GM06990 (cell line): ENCODE results near the gene TNRC6C.
A peak's percentile ranks its signal among the peaks of the same experiment; 100 is the strongest.

Experiments
- DNase-seq: peaks from one replicate; pipeline ENCODE4 v3.0.0-alpha.2; 2011; ENCODE audit not compliant: insufficient read length; ENCODE audit errors: extremely low read depth
- H3K27me3 ChIP-seq: replicated peaks from 2 replicates; pipeline ENCODE4 v1.6.0; 2011; ENCODE audit warnings: low read length; ENCODE audit not compliant: control insufficient read depth, insufficient read depth
- H3K36me3 ChIP-seq: 2 replicates; pipeline ENCODE4 v1.5.1; 2011; ENCODE audit warnings: low read length; ENCODE audit not compliant: control insufficient read depth, insufficient read depth
- H3K4me3 ChIP-seq: replicated peaks from 2 replicates; pipeline ENCODE4 v1.5.1; 2011; ENCODE audit warnings: low read depth, mild to moderate bottlenecking, control low read depth, low read length
- TF ChIP-seq, protein P1 (sequence below): IDR thresholded peaks from 2 replicates; pipeline ENCODE4 v1.5.1; 2011; ENCODE audit warnings: low read length, control low read depth, mild to moderate bottlenecking, inconsistent platforms; ENCODE audit not compliant: insufficient read depth, poor library complexity, severe bottlenecking

TNRC6C gene

DNA sequence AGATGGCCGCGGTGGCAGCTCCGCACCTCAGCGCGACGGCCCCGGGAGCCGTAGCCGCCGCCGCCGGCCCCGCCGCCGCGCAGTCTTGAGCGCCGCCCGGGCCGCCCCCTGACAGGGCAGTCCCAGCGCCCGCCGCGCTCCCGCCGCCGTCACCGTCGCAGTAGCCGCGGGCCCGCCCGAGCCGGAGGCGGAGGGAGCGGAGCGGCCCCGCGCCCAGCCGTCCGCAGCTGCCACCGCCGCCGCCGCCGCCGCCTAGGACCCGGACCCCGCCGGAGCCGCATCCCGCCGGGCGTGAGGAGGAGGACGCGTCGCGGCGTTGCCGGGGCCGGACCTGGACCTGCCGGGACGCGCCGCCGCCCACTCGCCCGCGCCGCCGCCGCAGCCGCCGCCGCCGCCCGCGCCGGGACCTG is 218 bp downstream of the TNRC6C start:
- Histone ChIP-seq H3K27me3 (no peaks in the 10 kb centered on the region; the same call in 1 of the 2 replicates), H3K36me3 (no peaks in the 10 kb centered on the region), H3K4me3 (peak overlapping the region; percentile 64)
- TF ChIP-seq, protein P1, sequence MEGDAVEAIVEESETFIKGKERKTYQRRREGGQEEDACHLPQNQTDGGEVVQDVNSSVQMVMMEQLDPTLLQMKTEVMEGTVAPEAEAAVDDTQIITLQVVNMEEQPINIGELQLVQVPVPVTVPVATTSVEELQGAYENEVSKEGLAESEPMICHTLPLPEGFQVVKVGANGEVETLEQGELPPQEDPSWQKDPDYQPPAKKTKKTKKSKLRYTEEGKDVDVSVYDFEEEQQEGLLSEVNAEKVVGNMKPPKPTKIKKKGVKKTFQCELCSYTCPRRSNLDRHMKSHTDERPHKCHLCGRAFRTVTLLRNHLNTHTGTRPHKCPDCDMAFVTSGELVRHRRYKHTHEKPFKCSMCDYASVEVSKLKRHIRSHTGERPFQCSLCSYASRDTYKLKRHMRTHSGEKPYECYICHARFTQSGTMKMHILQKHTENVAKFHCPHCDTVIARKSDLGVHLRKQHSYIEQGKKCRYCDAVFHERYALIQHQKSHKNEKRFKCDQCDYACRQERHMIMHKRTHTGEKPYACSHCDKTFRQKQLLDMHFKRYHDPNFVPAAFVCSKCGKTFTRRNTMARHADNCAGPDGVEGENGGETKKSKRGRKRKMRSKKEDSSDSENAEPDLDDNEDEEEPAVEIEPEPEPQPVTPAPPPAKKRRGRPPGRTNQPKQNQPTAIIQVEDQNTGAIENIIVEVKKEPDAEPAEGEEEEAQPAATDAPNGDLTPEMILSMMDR: no peak
- no peak for DNase-seq

DNA sequence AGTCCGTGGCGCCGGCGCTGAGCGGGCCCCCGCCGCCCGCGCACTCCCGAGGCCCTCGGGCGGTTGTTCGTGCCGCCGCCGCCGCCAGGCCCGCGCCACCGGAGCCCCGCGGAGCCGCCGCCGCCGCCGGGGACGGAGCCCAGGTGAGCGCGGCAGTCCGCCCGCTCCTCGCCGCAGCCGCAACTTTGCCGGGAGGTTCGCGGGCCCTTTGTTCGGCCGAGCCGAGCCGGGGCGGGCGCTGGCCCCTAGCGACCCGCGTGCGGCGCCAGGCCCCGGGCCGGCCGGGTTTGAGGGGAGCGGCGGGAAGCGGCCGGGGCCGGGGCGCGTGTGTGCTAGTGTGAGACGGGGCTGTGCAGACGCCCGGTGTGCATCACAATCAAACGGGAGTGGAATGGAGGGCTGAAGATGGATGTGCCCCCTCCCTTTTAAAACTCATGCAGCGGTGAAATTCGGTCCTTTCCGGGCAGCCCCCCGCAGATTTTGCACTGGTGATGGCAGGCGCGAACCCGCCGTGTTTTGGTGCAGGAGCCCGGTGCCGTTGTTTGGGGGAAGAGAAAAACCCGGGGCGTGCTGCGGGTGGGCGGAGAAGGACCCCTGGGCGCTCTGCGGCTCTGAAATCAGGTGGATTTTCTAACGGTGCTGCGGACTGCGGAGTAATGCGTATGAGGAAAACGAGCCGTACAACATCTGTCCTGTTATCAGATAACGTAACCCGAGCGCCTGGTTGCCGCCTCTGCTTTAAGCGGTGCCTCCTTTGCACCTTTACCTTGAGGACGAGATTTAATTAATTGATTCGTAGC is 823 bp downstream of the TNRC6C start:
- H3K4me3 ChIP-seq: peak overlapping the region; percentile 64
- TF ChIP-seq, protein P1: no peak
- DNase-seq: peak; percentile 28
- H3K36me3 ChIP-seq: no peaks in the 10 kb centered on the region
- H3K27me3 ChIP-seq: no peaks in the 10 kb centered on the region; the same call in 1 of the 2 replicates

DNA sequence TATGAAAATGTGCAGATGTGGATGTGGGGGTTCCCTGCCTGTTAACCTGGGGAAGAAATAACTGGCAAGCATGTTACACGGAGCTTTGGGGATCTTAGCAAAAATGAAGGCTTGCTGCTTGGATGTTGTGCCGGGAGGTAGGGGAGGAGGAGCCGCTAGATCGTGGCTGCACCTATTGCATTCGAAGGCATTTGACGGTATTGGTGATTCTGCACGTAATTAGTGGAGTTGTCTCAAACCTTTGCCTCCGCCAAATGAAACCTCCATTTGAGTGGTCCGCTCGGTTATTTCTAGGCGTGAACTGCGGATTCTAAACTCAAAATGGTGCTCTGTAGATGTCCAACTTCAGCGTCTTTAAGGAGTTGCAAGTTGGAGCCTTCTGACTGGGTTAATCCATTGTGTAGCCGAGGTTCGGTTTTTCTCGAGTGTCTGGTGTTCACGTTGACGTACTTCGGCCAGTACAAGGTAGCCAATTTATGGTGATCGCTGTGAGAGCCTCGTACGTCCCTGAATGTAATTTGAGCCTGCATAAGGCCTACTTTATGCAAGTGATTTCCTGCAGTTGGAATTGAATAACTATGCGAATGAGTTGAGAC is 1.5 kb downstream of the TNRC6C start:
- no peaks in the 10 kb centered on the region; the same call in 1 of the 2 replicates for H3K27me3 ChIP-seq
- H3K4me3 ChIP-seq: peak overlapping the region; percentile 64
- DNase-seq: no peak
- TF ChIP-seq, protein P1: no peak
- no peaks in the 10 kb centered on the region for H3K36me3 ChIP-seq

DNA sequence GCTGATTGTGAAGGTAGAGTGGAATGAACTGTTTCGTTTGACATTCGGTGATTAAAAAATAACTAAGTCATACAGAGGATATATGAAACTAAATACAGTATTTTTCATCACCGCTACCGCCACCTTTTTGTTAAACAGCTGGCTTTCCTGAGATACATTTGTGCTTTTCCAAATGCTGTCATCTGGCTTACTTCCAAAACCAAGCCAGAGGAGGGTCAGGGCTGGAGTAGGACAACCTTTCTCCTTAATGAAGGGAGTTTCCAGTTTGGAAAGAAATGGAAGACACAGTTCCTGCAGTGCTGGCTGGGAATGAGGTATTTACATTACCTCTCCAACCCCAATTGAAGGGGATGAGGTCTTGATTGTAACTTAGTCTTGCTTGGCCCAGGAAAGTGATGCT is 3.2 kb downstream of the TNRC6C start:
- no peak for DNase-seq
- TF ChIP-seq, protein P1: no peak
- Histone ChIP-seq H3K4me3 (no peak overlapping the region), H3K36me3 (no peaks in the 10 kb centered on the region), H3K27me3 (no peaks in the 10 kb centered on the region; the same call in 1 of the 2 replicates)

DNA sequence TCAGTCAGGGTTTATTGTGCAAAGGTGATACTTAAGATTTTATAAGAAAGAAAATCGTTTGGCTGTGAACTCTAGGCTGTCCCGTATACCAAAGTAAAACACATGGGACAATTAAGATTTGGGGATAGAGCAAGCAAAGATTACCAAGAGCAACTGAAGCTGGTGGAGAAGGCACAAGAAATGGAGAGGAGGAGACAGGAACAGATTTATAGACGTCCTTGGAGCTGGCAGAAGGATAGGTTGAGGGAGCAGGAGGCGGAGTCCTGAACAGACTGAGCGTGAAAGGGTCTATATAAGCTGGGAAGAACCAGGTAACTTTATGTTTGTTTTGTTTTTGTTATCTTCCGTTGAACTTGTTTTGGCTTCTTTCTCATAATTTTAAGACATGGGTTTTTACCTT is 3.8 kb downstream of the TNRC6C start:
- TF ChIP-seq, protein P1: no peak
- Histone ChIP-seq H3K4me3 (no peak overlapping the region), H3K27me3 (no peaks in the 10 kb centered on the region; the same call in 1 of the 2 replicates), H3K36me3 (no peaks in the 10 kb centered on the region)
- no peak for DNase-seq
